ENCODE results near the gene N4BP2.
A peak's percentile ranks its signal among the peaks of the same experiment; 100 is the strongest.

N4BP2 gene

GRCh38 chr4:40190019-40190418 is 133.4 kb downstream of the N4BP2 start:
- no peak for TF ChIP-seq CTCF (IDR thresholded peaks at IDR 0.05; ENCODE audit: control insufficient read depth, extremely low read depth, insufficient read depth)
- DNase-seq (ENCODE audit: low read depth): peak; percentile 94
- H3K4me3 ChIP-seq (ENCODE audit: low read depth, low read length): 0 out of 2 replicates have a peak overlapping the region, but pooled peaks have one; percentile 12

- TF ChIP-seq CTCF (IDR thresholded peaks at IDR 0.05; ENCODE audit: control insufficient read depth, extremely low read depth, insufficient read depth): no peak
- DNase-seq (ENCODE audit: low read depth): peak; percentile 14
- H3K4me3 ChIP-seq (ENCODE audit: low read depth, low read length): peak overlapping the region; percentile 27; the same call in 1 of the 2 replicates
Measured at GRCh38 chr4:40190465-40190864, 133.8 kb downstream of the N4BP2 start.

- TF ChIP-seq CTCF (IDR thresholded peaks at IDR 0.05; ENCODE audit: control insufficient read depth, extremely low read depth, insufficient read depth): no peak
- peak; percentile 96 for DNase-seq (ENCODE audit: low read depth)
- H3K4me3 ChIP-seq (ENCODE audit: low read depth, low read length): peak overlapping the region; percentile 27
Measured at GRCh38 chr4:40190880-40191815, 134.5 kb downstream of the N4BP2 start.

- peak overlapping the region; percentile 19; the same call in 1 of the 2 replicates for H3K4me3 ChIP-seq (ENCODE audit: low read depth, low read length)
- DNase-seq (ENCODE audit: low read depth): no peak
- TF ChIP-seq CTCF (IDR thresholded peaks at IDR 0.05; ENCODE audit: control insufficient read depth, extremely low read depth, insufficient read depth): no peak
Measured at GRCh38 chr4:40192114-40193015, 135.7 kb downstream of the N4BP2 start.

- DNase-seq (ENCODE audit: low read depth): peak; percentile 27
- no peak for TF ChIP-seq CTCF (IDR thresholded peaks at IDR 0.05; ENCODE audit: control insufficient read depth, extremely low read depth, insufficient read depth)
- H3K4me3 ChIP-seq (ENCODE audit: low read depth, low read length): no peak overlapping the region
Measured at GRCh38 chr4:40193016-40193571, 136.4 kb downstream of the N4BP2 start.

GRCh38 chr4:40193578-40193977 is 136.9 kb downstream of the N4BP2 start:
- H3K4me3 ChIP-seq (ENCODE audit: low read depth, low read length): no peak overlapping the region
- no peak for DNase-seq (ENCODE audit: low read depth)
- no peak for TF ChIP-seq CTCF (IDR thresholded peaks at IDR 0.05; ENCODE audit: control insufficient read depth, extremely low read depth, insufficient read depth)

All from LNCaP clone FGC (cell line).